Measurements from ENCODE around the gene KLHL2.

Gene KLHL2

DNA sequence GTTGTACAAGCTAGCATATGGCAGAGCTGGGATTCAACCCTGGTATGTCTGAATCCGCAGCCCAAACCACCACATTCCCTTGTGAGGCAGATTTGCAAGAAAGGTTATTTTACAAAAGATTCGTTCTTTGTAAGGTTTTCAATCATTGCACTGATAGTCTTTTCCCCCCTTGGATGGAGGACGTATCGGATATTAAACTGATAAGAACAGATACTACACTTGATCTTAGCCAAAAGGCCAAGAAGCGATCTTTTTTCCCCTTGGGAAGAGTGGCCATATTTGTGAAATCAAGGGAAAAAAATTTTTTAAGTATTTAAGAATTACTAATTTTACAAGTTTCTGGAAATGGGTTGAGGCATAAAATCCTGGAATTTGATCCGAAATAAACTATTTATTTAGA, 85.7 kb downstream of the KLHL2 start:
- DNase-seq, result no peak

DNA sequence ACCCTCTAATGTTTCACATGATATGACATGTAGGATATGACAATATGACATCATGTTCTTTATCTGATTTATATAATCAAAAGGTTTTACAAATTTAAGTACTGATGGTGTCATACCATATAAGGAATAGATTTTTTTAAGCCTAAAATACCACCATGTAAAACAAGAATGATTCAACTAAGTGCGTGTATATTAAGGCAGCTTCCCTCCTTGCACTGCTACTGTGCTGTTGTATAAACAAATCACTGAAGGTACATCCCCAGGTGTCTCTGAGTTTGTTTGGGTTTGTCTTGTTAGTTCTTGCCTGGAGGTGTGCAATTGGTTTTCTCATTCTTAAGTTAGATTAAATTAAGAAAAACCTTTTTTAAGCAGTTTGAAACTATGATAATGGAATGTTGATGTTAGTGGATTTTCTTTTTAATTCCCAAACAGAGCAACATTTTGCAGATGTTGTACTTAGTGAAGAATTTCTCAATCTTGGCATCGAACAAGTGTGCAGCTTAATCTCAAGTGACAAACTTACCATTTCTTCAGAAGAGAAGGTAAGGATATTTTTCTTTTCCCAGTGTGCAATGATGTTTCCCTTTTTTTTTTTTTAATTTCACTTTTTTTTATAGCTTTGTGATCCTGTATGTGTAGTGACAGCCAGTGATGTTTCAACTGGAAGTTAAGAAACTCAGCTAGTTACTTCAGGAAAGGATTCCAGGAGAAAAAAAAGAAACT, 86.7 kb downstream of the KLHL2 start:
- DNase-seq, result no peak

DNA sequence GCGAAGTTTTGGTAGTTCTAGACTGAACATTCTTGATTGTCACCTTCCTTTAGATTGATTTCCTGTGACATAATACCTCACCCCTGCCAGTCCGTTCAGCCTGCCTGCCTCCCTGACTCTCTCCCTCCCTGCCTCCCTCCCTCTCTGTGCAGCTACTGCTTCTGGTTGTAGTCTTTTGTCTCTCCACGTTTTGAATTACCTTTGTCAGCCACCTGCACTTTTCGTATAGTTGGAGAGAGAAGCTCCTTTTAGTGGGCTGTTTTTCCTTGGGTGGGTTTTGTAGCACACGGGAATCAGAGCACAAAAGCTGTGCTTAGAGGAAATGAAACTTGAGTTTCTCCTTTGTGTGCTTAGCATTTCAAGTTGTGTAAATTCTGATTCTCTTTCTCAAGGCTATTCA, 87.5 kb downstream of the KLHL2 start:
- DNase-seq, result no peak

DNA sequence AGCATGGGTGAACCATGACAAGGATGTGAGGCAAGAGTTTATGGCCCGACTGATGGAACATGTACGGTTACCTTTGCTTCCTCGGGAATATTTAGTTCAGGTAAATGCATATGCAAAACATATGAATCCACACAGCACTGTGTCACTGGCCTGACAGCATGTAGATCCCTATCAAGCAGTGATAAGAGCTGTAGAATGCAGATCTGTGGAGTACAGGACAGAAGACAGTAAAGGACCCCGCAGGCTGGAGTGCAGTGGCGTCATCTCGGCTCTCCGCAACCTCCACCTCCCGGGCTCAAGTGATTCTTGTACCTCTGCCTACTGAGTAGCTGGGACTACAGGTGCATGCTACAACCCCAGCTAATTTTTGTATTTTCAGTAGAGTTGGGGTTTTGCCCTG, 90.3 kb downstream of the KLHL2 start:
- DNase-seq, result no peak

DNA sequence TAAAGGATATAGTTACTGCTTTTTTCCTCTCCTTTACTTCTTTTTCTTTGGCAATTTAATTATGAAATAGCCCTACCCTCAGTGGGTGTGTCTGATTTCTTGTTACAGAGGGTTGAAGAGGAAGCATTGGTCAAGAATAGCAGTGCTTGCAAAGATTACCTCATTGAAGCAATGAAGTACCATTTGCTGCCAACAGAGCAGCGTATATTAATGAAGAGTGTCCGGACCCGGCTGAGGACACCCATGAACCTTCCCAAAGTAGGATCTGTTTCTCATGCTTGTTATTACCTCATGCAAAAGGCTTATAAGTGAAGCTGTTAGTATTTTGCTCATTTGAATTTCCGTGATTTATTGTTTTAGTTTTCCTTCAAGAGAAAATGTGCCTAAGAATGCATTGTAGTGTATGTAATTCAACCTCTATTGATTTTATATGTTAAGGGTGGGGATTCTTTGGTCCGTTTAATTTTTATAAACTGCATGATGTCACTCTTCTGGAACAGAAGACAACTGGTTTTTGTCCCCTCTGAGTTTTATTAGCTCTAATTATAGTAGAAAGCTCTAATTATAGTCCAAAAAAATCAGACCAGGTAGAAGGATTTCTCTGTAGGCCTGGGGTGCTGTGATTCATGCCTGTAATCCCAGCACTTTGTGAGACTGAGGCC, 92.2 kb downstream of the KLHL2 start:
- DNase-seq, result no peak

DNA sequence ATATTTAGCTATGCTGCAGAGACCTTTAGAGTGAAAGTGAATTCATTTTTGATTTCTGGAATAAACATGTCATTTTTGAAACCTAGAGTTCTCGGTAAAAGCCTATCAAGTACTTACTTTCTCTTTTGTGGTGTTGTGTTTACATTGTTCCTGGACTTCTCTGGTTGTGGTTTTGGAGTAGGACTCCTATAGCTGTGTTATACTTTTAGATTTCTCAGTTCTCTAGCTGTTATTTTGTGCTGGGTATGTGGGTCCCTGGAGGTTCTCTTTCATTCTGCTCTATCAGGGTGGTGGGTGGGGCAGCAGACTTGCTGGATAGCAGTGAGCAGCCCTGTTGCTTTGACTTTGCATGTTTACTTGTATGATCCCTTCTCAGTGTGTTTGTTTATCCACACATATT, 94.5 kb downstream of the KLHL2 start:
- DNase-seq, result no peak

DNA sequence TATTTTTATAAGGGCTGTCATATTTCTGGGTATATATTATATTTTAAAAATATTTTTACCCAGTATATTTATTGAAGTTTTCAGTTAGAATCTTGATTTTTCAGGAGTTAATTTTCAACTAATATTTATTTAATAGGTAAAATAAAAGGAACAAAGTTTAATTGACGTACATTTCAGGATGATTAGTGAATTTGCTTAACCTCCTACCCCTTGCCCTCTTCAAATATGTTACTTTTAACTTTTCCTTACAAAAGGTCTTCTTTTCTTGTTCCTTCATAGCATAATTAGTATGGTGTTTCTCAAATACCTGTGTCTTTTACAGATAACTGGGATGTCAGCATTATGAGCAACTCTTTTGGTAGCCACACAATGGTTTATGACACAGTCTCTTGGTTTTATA, 95.3 kb downstream of the KLHL2 start:
- DNase-seq, result no peak

DNA sequence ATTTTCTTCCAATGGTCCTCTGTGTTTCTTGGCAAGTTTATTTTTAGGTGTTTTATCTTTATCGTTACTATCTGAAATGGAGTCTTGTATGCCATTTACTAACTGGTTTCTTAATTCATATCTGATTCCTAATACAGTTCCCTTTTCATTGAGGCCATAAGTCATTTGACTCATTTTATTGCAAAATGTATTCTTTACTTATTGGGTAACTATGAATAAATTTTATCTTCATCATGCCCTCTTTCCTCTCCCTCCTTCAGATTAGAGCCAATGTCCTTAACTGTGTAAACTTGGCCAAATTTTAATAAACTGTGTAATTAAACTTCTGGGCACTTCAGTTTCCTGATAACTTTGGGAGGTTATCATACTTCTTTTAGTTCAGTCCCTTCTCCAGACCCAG, 100.8 kb downstream of the KLHL2 start:
- no peak for DNase-seq

DNA sequence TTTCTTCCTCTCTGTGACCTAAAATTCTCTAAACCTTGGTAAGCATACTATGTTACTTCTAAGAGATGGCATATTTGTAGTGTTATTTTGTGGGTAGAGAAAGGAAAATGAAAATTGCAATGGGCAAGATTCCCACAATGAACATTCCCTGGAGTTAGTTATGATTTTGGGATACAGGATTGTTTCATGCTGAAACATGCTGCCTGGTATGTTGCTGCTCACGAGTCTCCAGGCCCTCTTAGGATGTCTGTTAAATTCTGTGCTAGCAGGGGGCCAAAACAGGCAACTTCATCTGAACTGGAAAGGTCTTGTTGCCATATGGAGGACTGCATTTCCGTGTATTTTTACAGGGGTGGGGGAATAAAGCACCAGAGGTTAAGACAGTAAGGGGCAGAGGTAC, 101.2 kb downstream of the KLHL2 start:
- no peak for DNase-seq

DNA sequence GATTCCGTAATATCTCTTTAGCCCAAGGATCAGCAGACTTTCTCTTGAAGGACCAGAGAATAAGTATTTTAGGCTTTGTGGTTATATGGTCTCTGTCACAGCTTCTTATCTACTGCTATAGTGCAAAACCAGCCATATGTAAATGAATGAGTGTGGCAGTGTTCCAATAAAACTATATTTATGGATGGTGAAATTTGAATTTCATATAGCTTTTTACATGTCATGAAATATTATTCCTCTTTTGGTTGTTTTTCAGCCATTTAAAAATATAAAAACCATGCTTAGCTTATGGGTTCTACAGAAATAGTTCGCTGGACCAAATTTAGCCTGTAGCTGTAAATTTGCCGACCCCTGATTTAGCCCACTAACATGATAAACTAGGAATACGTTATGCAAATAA, 102.1 kb downstream of the KLHL2 start:
- DNase-seq, result no peak

DNA sequence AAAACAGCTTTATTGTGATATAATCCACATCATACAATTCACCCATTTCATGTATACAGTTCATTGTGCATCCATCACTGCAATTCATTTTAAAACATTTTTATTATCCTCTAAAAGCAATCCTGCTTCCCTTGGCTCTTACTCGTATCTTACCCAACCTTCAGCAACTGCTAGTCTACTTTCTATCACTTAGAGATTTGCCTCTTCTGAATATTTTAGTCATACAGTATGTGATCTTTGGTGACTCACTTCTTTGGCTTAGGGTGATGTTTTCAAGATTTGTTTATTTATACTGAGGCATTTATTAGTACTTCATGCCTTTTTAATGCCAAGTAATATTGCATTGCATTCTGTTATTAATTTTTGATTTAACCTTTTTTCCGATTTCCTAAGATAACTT, 105.1 kb downstream of the KLHL2 start:
- DNase-seq, result no peak

DNA sequence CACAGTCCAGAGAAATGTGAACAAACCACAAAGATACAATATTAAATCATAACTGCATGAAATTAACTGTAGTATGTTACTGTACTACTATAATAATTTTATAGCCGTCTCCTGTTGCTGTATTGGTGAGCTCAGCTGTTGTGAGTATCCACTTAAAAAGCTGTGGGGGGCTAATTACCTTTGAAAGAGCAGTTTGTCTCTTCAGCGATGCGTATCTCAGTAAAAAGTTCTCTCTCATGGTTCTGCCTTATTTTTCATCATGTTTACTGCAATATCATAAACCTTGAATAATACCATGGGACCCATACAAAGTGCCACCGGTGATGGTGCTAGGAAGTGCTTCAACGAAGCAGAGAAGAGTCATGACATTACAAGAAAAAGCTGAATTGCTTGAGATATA, 111.7 kb downstream of the KLHL2 start:
- no peak for DNase-seq

DNA sequence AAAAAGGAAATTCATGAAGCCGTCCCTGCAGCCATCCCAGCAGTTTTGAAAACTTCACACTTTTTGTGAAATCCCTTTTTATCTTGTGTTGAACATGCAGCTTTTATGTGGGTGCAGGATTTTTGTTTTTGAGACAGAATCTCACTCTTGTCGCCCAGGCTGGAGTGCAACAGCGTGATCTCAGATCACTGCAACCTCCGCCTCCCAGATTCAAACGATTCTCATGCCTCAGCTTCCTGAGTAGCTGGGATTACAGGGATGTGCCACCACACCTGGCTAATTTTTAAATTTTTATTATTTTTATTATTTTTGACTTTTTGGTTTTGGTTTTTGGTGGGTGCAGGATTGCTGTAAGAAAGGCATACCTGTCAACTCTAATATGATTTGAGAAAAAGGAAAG, 112.1 kb downstream of the KLHL2 start:
- no peak for DNase-seq

DNA sequence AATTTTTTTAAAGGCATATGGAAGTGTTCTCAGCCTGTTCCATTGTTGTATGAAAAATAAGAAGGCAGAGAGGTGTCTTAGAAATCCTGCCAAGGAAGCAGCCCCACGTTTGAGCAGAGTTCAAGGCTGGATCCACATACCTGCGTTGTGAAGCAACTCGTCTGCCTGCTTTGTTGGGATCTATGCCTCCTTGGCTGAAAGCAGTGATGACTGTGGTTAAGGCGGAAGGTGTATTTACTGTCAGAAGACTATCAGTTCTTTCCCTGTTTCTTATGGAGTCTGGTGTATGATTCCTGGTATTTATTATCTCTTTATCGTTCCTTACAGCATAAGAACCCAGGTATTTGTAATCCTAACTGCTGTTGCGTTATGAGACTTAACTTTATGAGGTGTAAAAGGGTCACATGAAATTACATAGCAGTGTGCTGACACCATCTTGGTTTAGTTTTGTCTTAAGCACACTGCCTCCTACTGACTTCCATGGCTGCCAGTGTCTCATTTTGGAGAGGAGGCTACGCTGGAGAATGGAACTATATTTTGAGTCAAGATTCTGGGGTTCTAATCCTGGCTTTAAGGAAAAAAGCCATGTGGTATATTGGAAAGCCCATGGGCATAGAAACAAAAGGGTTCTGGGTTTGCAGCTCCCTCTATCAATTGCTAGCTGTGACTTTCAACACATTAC, 117.0 kb downstream of the KLHL2 start:
- DNase-seq, result no peak

DNA sequence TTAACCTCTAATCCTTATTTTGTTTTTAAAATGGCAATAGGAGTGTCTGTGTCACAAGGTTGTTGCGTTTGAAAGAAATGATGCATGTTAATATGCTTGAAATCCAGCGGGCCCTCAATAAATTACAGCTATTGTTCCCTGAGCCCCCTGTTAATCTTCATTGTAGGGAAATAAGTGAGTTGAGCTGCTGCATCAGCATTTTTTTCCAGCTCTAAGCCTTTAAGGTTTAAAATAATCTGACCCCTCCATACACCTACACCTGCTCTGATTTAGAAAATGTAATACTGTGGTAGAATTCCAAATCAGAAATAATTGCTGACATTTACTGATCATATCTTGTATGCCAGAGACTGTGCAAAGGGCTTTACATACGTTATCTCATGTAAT, 117.5 kb downstream of the KLHL2 start:
- DNase-seq, result no peak

DNA sequence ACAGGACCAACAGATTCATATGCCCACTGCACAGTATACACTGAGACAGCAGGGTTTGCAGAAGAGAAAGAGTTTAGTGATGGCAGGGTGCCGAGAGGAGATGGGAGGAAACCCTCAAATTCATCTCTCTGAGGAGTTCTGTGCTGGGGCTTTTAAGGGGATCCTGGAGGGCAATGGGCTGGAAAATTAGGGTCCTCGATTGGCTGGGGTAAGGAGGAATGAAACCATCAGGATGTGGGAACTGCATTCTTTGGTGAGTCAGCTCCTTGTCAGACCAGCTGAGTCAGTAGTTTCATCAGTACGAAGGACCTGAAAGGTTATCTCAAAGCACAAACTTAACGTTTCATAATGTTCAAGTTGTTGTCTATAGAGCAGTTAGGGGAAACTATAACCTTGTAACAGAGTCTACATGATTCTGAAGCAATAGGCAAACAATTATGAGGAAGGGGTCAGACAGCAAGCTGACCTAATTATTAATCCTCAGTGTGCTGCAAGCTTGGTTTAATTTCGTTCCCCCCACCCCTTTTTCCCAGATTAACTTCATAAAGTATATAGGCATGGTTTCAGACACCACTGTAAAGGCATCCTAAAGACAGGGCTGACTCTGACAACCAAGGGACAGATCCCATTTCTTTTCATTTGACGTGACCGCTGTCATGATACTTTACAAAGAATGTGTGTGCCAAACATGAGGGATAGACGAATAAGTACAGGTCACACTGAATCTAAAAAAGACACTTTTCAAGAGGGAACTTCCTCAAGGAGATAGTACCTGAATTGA, 118.6 kb downstream of the KLHL2 start:
- no peak for DNase-seq

DNA sequence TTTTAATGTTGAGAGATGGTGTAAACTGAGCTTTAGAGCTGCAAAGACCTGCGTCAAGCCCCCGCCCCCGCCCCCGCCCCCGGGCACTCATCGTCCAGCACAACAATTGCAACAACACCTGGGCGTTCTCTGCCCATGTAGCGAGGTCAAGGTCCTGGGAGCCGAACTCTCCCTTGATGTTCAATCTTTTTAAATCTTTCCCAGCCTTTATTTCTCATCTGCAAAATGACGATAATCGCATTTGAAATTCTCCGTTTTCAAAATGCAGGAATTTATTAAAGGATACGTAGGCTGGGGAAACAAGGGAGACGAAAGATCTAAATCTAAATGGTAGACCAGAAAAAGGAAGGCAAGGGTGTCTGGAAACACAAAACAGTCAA, 119.5 kb downstream of the KLHL2 start:
- no peak for DNase-seq

DNA sequence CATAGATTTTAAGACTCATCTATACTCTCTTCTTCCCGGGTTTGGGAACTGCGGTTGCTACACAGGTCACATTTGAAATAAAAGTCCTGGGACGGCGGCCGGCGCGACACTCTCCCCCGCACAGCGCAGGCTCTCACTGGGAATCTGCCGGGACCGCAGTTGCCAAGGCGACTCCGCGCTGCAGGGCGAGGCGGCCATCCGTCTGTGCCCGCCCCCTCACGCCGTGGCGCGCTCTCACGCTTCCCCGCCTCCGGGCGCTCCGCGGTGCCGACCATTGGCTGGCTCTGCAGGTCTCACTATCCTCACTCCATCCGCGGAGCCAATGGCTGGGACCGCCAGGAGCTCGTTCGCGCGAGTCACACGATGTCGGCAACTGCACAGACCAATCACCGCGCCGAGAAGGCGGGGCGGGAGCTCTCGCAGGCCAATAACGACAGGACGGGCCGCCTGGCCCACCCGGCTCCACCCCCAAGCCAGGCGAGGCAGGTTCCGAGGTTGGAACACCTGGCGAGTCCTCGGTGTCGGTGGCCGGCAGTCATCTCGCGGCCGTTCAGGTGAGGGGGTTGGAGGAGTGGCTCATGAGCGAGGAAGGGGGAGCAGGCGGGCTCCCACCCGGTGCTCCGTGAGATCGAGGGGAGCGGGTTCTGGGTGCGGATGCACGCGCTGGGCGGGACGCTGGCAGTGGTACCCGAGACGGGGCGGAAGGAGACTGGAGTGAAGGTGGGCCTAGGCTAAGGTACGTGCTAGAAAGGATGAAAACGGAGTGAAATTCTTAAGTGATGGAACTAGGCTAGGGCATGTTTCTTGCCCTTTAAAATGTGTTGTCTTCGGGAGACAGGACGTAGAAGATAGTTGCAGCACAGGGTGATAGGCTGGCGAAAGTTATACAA, 120.1 kb downstream of the KLHL2 start, which contains the start of gene MSMO1:
Gene MSMO1 (plus strand): TSS at position 459 of the 890 bp plus-strand sequence. CDS start 5,702 bp downstream, outside the sequence.
- peak; percentile 92 to 94 for DNase-seq

DNA sequence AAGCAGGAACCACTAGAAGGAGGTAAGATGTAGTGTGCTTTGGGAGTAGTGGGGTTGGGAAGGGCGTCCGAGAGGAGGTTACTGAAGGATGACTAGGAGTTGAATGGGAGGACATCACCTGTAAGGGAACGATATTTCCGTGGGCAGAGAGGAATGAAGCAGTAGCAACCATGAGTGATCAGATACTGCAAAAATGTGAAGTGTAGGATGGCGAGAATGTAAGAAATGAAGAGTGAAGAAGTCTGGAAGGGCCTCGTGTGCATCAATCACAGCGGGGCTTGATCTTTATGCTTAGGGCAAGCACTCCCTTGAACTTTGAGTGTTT, 120.7 kb downstream of the KLHL2 start:
- DNase-seq, result no peak

DNA sequence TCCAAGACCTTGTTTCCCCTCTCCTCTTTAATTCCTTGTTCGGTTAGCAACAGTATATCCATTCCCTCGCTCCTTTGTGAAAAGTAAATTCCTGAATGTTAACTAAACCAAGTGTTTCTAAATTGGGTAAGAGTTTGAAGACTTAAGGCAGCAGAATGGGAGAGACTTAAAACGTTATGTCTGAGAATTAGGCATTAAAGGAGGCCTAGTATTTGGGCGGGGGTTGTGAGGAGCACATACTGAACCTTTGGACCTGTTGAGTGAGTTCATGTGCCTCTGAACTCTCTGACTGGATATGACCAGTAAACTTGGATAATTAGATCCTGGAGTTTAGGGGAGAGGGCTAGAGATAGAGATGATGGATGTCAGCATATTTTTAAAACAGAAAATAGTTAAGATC, 121.3 kb downstream of the KLHL2 start:
- DNase-seq, result no peak

DNA sequence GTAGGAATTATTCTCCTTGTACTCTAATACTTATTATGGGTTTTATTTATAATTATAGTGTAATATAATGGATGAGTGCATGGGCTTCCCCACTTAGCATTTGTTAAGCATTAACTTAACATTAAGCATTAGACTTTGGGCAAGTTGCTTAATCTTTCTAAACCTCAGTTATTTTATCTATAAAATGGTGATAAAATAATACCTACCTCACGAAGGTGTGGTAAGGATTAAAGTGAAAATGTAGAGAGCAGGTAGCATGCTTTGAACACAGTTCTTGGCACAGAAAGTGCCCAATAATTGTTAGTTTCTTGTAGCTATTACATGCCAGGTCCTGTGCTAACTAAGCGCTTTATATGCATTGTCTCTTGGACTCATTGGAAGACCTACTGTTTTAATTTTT, 122.7 kb downstream of the KLHL2 start:
- DNase-seq, result no peak

DNA sequence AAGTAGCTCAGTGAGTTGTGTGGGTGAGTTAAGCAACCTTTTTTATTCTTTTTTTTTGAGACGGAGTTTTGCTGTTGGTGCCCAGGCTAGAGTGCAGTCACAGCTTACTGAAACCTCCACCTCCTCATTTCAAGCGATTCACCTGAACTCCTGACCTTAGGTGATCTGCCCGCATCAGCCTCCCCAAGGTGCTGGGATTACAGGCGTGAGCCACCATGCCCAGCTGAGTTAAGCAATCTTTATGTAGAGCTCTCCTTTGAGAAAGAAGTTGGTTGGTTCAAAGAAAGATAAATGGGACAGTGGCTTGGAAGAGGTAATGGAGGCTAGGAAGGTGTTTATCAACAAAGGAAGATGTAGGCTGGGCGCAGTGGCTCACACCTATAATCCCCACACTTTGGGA, 123.3 kb downstream of the KLHL2 start:
- no peak for DNase-seq

DNA sequence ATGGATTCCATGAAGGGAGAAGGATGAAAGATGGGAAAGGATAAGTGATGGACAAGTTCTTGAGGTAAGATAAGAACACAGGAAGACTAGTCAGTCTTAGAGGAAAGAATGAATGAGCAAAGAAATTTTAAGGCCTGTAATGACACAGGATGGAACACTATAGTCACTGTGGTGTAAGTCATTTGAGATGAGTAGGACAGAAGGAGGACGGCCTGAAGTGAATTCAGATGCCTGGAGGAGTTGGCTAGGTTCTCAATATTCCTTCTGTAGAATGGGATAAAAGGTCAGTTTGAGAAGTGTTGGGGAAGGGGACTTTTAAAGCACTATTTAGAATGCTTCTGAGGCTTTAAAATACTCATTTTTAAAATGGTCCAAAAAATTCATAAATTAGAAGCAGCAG, 124.0 kb downstream of the KLHL2 start:
- DNase-seq, result no peak

Measured in stimulated activated CD4-positive, alpha-beta T cell treated with anti-CD3 and anti-CD28 coated beads, Interleukin-2, amount 100 ng/mL, for 48 hours (primary cell).